HUES6 (cell line): Measurements from ENCODE around the gene CGB7.
"Not testable (repeated sequence)": the region's sequence is repeated elsewhere in the genome, so short reads cannot be mapped to it uniquely, and the experiment has no call there.

Experiments used
- H3K27ac ChIP-seq: 2 replicates; pipeline ENCODE4 v1.7.0; 2013; ENCODE audit warnings: low read depth, mild to moderate bottlenecking, low read length, inconsistent platforms
- H3K27me3 ChIP-seq: 2 replicates; pipeline ENCODE4 v1.6.1; 2013; ENCODE audit warnings: low read length; ENCODE audit not compliant: control insufficient read depth, insufficient read depth
- H3K36me3 ChIP-seq: 2 replicates; pipeline ENCODE4 v1.6.1; 2013; ENCODE audit warnings: low read length; ENCODE audit not compliant: control insufficient read depth, insufficient read depth
- H3K4me1 ChIP-seq: 2 replicates; pipeline ENCODE4 v1.6.1; 2013; ENCODE audit warnings: low read length; ENCODE audit not compliant: control insufficient read depth, insufficient read depth
- H3K4me3 ChIP-seq: 2 replicates; pipeline ENCODE4 v1.5.1; 2013; ENCODE audit warnings: low read depth, low read length
- H3K9ac ChIP-seq: one replicate; pipeline ENCODE4 v1.6.1; 2013; ENCODE audit warnings: mild to moderate bottlenecking, low read length
- H3K9me3 ChIP-seq: 2 replicates; pipeline ENCODE4 v1.6.1; 2013; ENCODE audit warnings: low read depth, low read length; ENCODE audit not compliant: control insufficient read depth, insufficient read depth

The CGB7 gene

DNA sequence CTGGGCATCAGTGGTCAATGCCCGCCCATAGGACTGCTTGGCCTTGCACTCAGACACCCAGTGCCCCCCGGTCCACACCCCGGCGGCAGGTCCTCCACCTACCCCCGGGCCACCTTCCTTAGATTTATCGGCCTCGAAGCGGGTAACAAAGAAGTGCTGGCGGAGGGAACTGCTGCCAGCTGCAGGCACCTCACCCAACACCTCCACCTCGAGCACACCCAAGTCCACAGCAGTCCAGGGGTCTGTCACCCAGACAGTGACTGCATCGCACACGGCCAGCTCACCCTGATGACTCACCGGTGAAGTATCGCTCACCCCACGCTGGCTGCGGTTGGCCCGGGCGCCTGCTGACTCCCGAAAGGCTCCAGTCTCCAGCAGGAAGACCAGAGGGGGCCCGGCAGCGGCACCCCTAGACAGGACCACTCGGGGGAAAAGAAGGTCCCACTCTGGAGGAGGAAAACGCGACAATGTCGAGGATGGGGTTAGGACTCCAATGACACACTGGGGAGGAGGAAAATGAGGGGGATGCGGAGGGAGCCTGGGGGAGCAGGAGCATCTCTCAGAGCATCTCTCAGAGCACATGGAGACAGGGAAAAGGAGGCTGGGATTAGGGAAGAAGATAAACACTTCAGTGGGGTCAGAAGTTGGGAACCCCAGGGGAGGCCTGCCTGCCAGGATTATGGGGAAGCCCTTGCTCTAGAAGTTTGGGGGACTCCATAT is 18.8 kb downstream of the CGB7 start:
- H3K4me1 ChIP-seq, H3K9me3 ChIP-seq, H3K36me3 ChIP-seq, H3K27ac ChIP-seq, H3K9ac ChIP-seq, H3K4me3 ChIP-seq, H3K27me3 ChIP-seq: not testable (repeated sequence)

DNA sequence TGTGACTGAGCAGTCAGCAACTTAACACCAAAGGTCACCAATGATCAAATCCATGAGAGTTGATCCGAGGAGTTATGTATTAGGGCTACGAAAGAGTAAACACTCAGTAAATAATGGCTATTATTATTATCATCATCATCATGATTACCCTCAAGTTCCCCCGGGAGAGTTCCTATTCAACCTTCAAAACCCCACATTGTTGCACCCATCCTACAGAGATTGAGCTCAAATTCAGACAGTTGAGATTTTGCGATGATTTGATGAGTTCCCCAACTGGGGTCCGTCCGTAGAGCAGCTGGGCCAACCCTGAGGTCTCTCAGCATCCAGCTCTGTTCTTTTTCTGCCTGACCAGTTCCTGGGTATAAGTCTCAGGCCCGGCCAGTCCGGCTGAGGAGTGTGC is 19.4 kb downstream of the CGB7 start:
- H3K4me3 ChIP-seq, H3K4me1 ChIP-seq, H3K36me3 ChIP-seq, H3K9ac ChIP-seq, H3K9me3 ChIP-seq, H3K27me3 ChIP-seq, H3K27ac ChIP-seq: not testable (repeated sequence)

DNA sequence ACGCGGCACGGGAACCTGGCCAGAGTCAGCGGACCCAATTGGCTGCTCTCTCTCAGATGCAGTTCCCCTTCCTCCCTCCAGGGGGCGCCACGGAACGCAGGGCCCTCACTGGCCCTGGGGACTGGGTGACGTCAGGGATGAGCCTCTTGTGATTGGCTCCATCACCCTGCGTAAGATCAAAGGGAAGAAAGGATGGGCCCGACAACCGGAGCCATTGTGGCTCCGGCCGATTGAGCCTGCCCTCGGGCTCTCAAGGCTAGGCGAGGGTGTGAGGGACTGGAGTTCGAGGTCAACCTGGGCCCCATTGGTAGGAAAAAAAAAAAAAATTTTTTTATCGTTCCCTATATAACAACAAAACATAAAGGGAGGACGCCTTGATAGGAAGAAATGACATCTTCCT is 20.7 kb downstream of the CGB7 start, which contains the start of gene CGB1:
TSS of gene CGB1 (minus strand) at position 81 of the 400 bp plus-strand sequence. CDS start 184 bp downstream, outside the sequence.
- not testable (repeated sequence) for H3K27ac ChIP-seq, H3K9ac ChIP-seq, H3K4me1 ChIP-seq

DNA sequence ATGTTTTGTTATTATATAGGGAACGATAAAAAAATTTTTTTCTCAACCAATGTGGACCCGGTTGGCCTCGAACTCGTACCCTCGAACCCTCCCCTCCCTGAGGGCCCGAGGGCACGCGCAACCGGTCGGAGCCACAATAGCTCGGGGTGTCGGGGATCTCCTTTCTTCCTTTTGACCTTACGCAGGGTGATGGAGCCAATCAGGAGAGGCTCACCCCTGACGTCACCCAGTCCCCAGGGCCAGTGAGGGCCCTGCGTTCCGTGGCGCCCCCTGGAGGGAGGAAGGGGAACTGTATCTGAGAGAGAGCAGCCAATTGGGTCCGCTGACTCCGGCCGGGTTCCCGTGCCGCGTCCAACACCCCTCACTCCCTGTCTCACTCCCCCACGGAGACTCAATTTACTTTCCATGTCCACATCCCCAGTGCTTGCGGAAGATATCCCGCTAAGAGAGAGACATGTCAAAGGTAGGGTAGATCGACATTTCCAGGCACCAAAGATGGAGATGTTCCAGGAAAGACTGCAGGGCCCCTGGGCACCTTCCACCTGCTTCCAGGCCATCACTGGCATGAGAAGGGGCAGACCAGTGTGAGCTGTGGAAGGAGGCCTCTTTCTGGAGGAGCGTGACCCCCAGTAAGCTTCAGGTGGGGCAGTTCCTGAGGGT is 25.8 kb downstream of the CGB7 start, which contains the start of gene CGB2:
TSS of gene CGB2 (plus strand) at position 249 of the 660 bp plus-strand sequence. CDS start at position 455, 206 bp downstream.
- peak within 1 kb of the TSS; percentile 37 for H3K4me3 ChIP-seq
- H3K4me1 ChIP-seq, H3K9me3 ChIP-seq, H3K9ac ChIP-seq, H3K27me3 ChIP-seq, H3K27ac ChIP-seq, H3K36me3 ChIP-seq: not testable (repeated sequence)

More for the DNA sequence above, 20.7 kb downstream of the CGB7 start, which contains the start of gene CGB1:
- peak within 1 kb of the TSS; percentile 16; the same call in 1 of the 2 replicates for H3K4me3 ChIP-seq
- H3K36me3 ChIP-seq, H3K27me3 ChIP-seq, H3K9me3 ChIP-seq: not testable (repeated sequence)

DNA sequence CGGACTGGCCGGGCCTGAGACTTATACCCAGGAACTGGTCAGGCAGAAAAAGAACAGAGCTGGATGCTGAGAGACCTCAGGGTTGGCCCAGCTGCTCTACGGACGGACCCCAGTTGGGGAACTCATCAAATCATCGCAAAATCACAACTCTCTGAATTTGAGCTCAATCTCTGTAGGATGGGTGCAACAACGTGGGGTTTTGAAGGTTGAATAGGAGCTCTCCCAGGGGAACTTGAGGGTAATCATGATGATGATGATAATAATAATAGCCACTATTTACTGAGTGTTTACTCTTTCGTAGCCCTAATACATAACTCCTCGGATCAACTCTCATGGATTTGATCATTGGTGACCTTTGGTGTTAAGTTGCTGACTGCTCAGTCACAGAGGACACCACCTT is 27.2 kb downstream of the CGB7 start:
- H3K36me3 ChIP-seq, H3K9me3 ChIP-seq, H3K27me3 ChIP-seq, H3K27ac ChIP-seq, H3K9ac ChIP-seq, H3K4me3 ChIP-seq, H3K4me1 ChIP-seq: not testable (repeated sequence)

DNA sequence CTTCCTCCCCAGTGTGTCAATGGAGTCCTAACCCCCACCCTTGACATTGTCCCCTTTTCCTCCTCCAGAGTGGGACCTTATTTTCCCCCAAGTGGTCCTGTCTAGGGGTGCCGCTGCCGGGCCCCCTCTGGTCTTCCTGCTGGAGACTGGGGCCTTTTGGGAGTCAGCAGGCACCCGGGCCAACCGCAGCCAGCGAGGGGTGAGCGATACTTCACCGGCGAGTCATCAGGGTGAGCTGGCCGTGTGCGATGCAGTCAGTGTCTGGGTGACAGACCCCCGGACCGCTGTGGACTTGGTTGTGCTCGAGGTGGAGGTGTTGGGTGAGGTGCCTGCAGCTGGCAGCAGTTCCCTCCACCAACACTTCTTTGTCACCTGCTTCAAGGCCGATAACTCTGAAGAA is 27.8 kb downstream of the CGB7 start:
- not testable (repeated sequence) for H3K4me1 ChIP-seq, H3K27me3 ChIP-seq, H3K36me3 ChIP-seq, H3K9ac ChIP-seq, H3K4me3 ChIP-seq, H3K27ac ChIP-seq, H3K9me3 ChIP-seq

DNA sequence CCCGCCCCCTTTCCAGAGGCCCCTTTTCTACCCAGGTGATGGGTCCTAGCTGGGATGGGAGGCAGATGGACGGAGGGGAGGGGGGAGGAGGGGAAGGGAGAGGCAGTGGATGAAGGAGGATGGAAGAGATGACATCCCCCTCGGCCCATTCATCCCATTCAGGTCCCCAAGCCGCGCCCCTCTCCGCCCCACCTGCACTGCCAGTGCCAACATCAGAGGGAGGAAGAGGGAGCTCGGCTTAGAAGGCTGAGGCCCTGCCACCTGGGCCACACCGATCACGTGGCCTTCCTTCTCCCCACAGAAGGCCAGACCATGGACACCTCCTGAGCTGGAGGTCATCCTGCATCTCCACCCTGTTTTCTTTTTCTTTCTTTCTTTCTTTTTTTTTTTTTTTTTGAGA is 28.9 kb downstream of the CGB7 start:
- not testable (repeated sequence) for H3K9me3 ChIP-seq, H3K4me1 ChIP-seq, H3K27me3 ChIP-seq, H3K27ac ChIP-seq, H3K9ac ChIP-seq, H3K36me3 ChIP-seq, H3K4me3 ChIP-seq

DNA sequence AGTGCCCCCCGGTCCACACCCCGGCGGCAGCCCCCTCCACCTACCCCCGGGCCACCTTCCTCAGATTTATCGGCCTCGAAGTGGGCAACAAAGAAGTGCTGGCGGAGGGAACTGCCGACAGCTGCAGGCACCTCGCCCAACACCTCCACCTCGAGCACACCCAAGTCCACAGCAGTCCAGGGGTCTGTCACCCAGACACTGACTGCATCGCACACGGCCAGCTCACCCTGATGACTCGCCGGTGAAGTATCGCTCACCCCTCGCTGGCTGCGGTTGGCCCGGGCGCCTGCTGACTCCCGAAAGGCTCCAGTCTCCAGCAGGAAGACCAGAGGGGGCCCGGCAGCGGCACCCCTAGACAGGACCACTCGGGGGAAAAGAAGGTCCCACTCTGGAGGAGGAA is 31.9 kb downstream of the CGB7 start:
- not testable (repeated sequence) for H3K27ac ChIP-seq, H3K4me1 ChIP-seq, H3K4me3 ChIP-seq, H3K36me3 ChIP-seq, H3K9ac ChIP-seq, H3K9me3 ChIP-seq
- H3K27me3 ChIP-seq: peaks cover 12% of the 10 kb centered on the region

DNA sequence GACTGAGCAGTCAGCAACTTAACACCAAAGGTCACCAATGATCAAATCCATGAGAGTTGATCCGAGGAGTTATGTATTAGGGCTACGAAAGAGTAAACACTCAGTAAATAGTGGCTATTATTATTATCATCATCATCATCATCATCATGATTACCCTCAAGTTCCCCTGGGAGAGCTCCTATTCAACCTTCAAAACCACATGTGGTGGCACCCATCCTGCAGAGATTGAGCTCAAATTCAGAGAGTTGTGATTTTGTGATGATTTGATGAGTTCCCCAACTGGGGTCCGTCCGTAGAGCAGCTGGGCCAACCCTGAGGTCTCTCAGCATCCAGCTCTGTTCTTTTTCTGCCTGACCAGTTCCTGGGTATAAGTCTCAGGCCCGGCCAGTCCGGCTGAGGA is 32.5 kb downstream of the CGB7 start:
- H3K9me3 ChIP-seq, H3K27ac ChIP-seq, H3K4me3 ChIP-seq, H3K9ac ChIP-seq, H3K36me3 ChIP-seq: not testable (repeated sequence)
- peaks cover 17% of the 10 kb centered on the region for H3K27me3 ChIP-seq
- peaks cover 15% of the 10 kb centered on the region; the same call in 1 of the 2 replicates for H3K4me1 ChIP-seq

DNA sequence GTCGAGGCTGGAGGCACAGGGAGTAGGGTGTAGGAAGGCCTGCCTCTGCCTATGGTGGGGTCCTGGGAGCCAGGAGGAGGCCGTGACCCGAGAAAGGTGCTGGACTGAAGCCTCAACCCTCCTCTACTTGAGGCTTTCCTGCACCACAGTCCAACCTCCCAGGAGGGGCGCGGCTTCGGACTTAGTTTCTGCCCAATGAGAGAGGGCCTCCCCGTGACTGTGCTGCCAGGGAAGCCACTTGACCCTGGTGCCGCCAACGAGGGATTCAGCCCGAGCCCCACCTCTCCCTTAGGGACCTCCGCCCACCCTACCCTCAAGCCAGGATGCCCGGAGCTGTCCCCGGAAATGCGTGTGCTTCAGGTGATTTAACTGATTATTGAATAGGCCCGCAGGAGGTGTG is 33.3 kb downstream of the CGB7 start, which contains the start of gene CGB3:
TSS of gene CGB3 (minus strand) at position 101 of the 400 bp plus-strand sequence. CDS start 362 bp downstream, outside the sequence.
- H3K9ac ChIP-seq, H3K27ac ChIP-seq, H3K36me3 ChIP-seq, H3K9me3 ChIP-seq, H3K4me3 ChIP-seq: not testable (repeated sequence)
- H3K4me1 ChIP-seq: peaks cover 19% of the 10 kb centered on the region
- H3K27me3 ChIP-seq: peaks cover 23% of the 10 kb centered on the region

DNA sequence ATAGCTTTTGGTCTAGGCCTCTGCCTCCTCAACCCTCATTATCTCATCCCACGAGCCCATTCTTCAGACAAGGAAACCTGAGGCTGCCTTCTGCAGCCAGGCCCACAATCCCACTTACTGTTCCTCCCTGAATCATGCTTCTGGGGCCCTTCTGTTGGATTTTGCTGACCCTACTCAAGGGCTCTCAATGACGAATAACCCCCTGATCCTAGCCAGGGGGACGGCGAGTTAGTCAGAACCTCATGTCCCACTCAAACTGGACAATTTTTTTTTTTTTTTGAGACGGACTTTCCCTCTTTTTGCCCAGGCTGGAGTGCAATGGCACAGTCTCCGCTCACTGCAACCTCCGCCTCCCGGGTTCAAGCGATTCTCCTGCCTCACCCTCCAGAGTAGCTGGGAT is 35.4 kb downstream of the CGB7 start:
- peaks cover 37% of the 10 kb centered on the region for H3K27me3 ChIP-seq
- H3K36me3 ChIP-seq: no peaks in the 10 kb centered on the region
- H3K9ac ChIP-seq: no peak overlapping the region
- no peak overlapping the region for H3K27ac ChIP-seq
- H3K9me3 ChIP-seq: no peaks in the 10 kb centered on the region
- no peak overlapping the region for H3K4me3 ChIP-seq
- H3K4me1 ChIP-seq: peaks cover 28% of the 10 kb centered on the region
